Colonic mucosa (tissue), 4 donors: ENCODE data around the gene FRY. TPM values are rescaled to one million over a fixed set of nuclear protein-coding genes. Genes with fewer than 3 reads are reported as not detected.

Source experiments
- DNase-seq: peaks from one replicate; pipeline ENCODE4 v3.0.0-alpha.2; 2020
- H3K27ac ChIP-seq: fragments of 200-600 bp; one replicate; pipeline ENCODE4 v1.8.0; 2021
- H3K27me3 ChIP-seq: fragments of 200-600 bp; one replicate; pipeline ENCODE4 v1.8.0; 2021
- H3K36me3 ChIP-seq: fragments of 200-600 bp; one replicate; pipeline ENCODE4 v1.8.0; 2021
- H3K4me1 ChIP-seq: fragments of 200-600 bp; one replicate; pipeline ENCODE4 v1.8.0; 2021; ENCODE audit warnings: mild to moderate bottlenecking
- H3K4me3 ChIP-seq: fragments of 200-600 bp; one replicate; pipeline ENCODE4 v1.8.0; 2021
- H3K9ac ChIP-seq, 2 donors: one replicate each; pipeline ENCODE4 v1.7.0; 2013; ENCODE audit warnings: control low read depth in 2 of 2, low read depth in 2 of 2, low read length in 2 of 2
- H3K9me3 ChIP-seq: fragments of 200-600 bp; one replicate; pipeline ENCODE4 v1.8.0; 2021
- CTCF ChIP-seq: fragments of 200-600 bp; IDR thresholded peaks from one replicate; pipeline ENCODE4 v1.8.0; 2022; ENCODE audit warnings: antibody characterized with exemption, mild to moderate bottlenecking
- intact Hi-C: fragments of 100-400 bp; cut with DNase I; formaldehyde crosslinking; loops from one replicate; pipeline ENCODE4 v1.14.1; 2022
- total RNA-seq, 2 donors: library from RNA; stranded (reverse); fragmentation: NEBNext Ultra II Directional in 1 of 2; extraction: Animal tissue kit (Norgen Biotek cat#: 25700) in 1 of 2; gene quantifications; one replicate each; pipeline ENCODE4 v1.2.1, GENCODE V29; 2021
- donor health status: healthy.
- donor health status: DM: no; HTN: no; CAD: no.
- donor health status: DM: no; HTN: no; CAD: no.

Gene FRY
- total RNA-seq, 2 donors from 2014 or later = 7.0 to 19.9 TPM

- Histone ChIP-seq H3K36me3 (no peaks in the 10 kb centered on the region), H3K4me3 (no peak overlapping the region), H3K4me1 (peaks cover 3% of the 10 kb centered on the region), H3K27me3 (no peaks in the 10 kb centered on the region), H3K9me3 (no peaks in the 10 kb centered on the region), H3K27ac (no peak overlapping the region), H3K9ac (no peak overlapping the region)
- TF ChIP-seq CTCF = no peak
- DNase-seq = no peak
- intact Hi-C loops = no loop called here
These were observed 12.9 kb downstream of the FRY start for GRCh38 chr13:32044446-32044845.

- H3K27ac ChIP-seq = no peak overlapping the region
- no peaks in the 10 kb centered on the region for H3K36me3 ChIP-seq
- no peaks in the 10 kb centered on the region for H3K27me3 ChIP-seq
- intact Hi-C loops = no loop called here
- no peak overlapping the region for H3K4me3 ChIP-seq
- H3K9ac ChIP-seq = no peak overlapping the region
- H3K9me3 ChIP-seq = no peaks in the 10 kb centered on the region
- DNase-seq = no peak
- TF ChIP-seq CTCF = no peak
- peaks cover 3% of the 10 kb centered on the region for H3K4me1 ChIP-seq
These were observed 14.0 kb downstream of the FRY start for GRCh38 chr13:32045537-32045936.

GRCh38 chr13:32045982-32046785, 14.6 kb downstream of the FRY start:
- peak; percentile 40 for DNase-seq
- intact Hi-C loops = no loop called here
- H3K27me3 ChIP-seq = no peaks in the 10 kb centered on the region
- no peak overlapping the region for H3K4me3 ChIP-seq
- peaks cover 3% of the 10 kb centered on the region for H3K4me1 ChIP-seq
- no peaks in the 10 kb centered on the region for H3K9me3 ChIP-seq
- H3K9ac ChIP-seq = no peak overlapping the region
- TF ChIP-seq CTCF = no peak
- H3K36me3 ChIP-seq = no peaks in the 10 kb centered on the region
- no peak overlapping the region for H3K27ac ChIP-seq

- no peaks in the 10 kb centered on the region for H3K36me3 ChIP-seq
- TF ChIP-seq CTCF = no peak
- DNase-seq = no peak
- H3K4me3 ChIP-seq = no peak overlapping the region
- no peak overlapping the region for H3K27ac ChIP-seq
- H3K9me3 ChIP-seq = no peaks in the 10 kb centered on the region
- no peaks in the 10 kb centered on the region for H3K27me3 ChIP-seq
- H3K4me1 ChIP-seq = peaks cover 3% of the 10 kb centered on the region
- intact Hi-C loops = no loop called here
- no peak overlapping the region for H3K9ac ChIP-seq
These were observed 15.5 kb downstream of the FRY start for GRCh38 chr13:32047088-32047487.

- no peak overlapping the region for H3K27ac ChIP-seq
- no peaks in the 10 kb centered on the region for H3K9me3 ChIP-seq
These were observed 16.2 kb downstream of the FRY start for GRCh38 chr13:32047793-32048192.

More at GRCh38 chr13:32047793-32048192, 16.2 kb downstream of the FRY start:
- H3K4me1 ChIP-seq = peaks cover 3% of the 10 kb centered on the region
- H3K36me3 ChIP-seq = no peaks in the 10 kb centered on the region
- H3K9ac ChIP-seq = no peak overlapping the region
- no peak for DNase-seq
- TF ChIP-seq CTCF = no peak
- no peaks in the 10 kb centered on the region for H3K27me3 ChIP-seq
- H3K4me3 ChIP-seq = no peak overlapping the region
- intact Hi-C loops = no loop called here
